ENCODE results near the gene CCBE1.

GRCh38 chr18:59685501-59685900 is 11.7 kb downstream of the CCBE1 start:
- TF ChIP-seq RAD21 (IDR thresholded peaks at IDR 0.05; ENCODE audit: low read length) (no peak), CTCF (IDR thresholded peaks at IDR 0.05) (no peak), TCF12 (IDR thresholded peaks at IDR 0.05) (no peak), EP300 (IDR thresholded peaks at IDR 0.05; ENCODE audit: borderline replicate concordance in 1 of 2, low read depth in 1 of 2, low read length in 1 of 2) (no peak), FOXM1 (IDR thresholded peaks at IDR 0.05; ENCODE audit: low read depth) (no peak), EZH2phosphoT487 (IDR thresholded peaks at IDR 0.05; ENCODE audit: borderline replicate concordance, low read depth) (no peak), ELF1 (IDR thresholded peaks at IDR 0.05) (no peak), TEAD4 (IDR thresholded peaks at IDR 0.05; ENCODE audit: borderline replicate concordance, insufficient read depth) (no peak), YY1 (IDR thresholded peaks at IDR 0.05; ENCODE audit: low read depth) (no peak)
